Gastroesophageal sphincter (tissue), 2 donors: ENCODE data around the gene GRAMD4.

Experiments used
- EP300 ChIP-seq: sonication (generic); formaldehyde crosslinking; IDR thresholded peaks from one replicate; pipeline ENCODE4 v1.6.1; 2017; ENCODE audit warnings: antibody characterized with exemption, mild to moderate bottlenecking
- POLR2A ChIP-seq, 2 donors: fragments of 450-650 bp; IDR thresholded peaks; one replicate each; pipeline ENCODE4 v1.6.1; 2017; ENCODE audit warnings: antibody characterized with exemption in 2 of 2, mild to moderate bottlenecking in 2 of 2, moderate library complexity in 1 of 2

- TF ChIP-seq POLR2A (IDR thresholded peaks at IDR 0.05) (no peak), EP300 (no peak)
Measured at GRCh38 chr22:46660604-46661201, 40.5 kb downstream of the GRAMD4 start.
